Measurements from ENCODE around the gene CORO7.

Gene CORO7

GRCh38 chr16:4386951-4387565, 29.3 kb downstream of the CORO7 start:
- DNase-seq (ENCODE audit: low read depth): no peak
- no peak overlapping the region for H3K4me3 ChIP-seq (ENCODE audit: low read depth, low read length)
- TF ChIP-seq CTCF (IDR thresholded peaks at IDR 0.05; ENCODE audit: insufficient read depth, low read depth, low read length, missing control alignments): no peak

GRCh38 chr16:4386451-4386805, 30.0 kb downstream of the CORO7 start:
- DNase-seq (ENCODE audit: low read depth): no peak
- H3K4me3 ChIP-seq (ENCODE audit: low read depth, low read length): no peak overlapping the region
- TF ChIP-seq CTCF (IDR thresholded peaks at IDR 0.05; ENCODE audit: insufficient read depth, low read depth, low read length, missing control alignments): no peak

GRCh38 chr16:4385789-4386450, 30.5 kb downstream of the CORO7 start:
- no peak for DNase-seq (ENCODE audit: low read depth)
- TF ChIP-seq CTCF (IDR thresholded peaks at IDR 0.05; ENCODE audit: insufficient read depth, low read depth, low read length, missing control alignments): no peak
- no peak overlapping the region for H3K4me3 ChIP-seq (ENCODE audit: low read depth, low read length)

GRCh38 chr16:4385066-4385788, 31.2 kb downstream of the CORO7 start:
- no peak for TF ChIP-seq CTCF (IDR thresholded peaks at IDR 0.05; ENCODE audit: insufficient read depth, low read depth, low read length, missing control alignments)
- no peak for DNase-seq (ENCODE audit: low read depth)
- H3K4me3 ChIP-seq (ENCODE audit: low read depth, low read length): no peak overlapping the region

- TF ChIP-seq CTCF (IDR thresholded peaks at IDR 0.05; ENCODE audit: insufficient read depth, low read depth, low read length, missing control alignments): no peak
- H3K4me3 ChIP-seq (ENCODE audit: low read depth, low read length): no peak overlapping the region
- no peak for DNase-seq (ENCODE audit: low read depth)
These were observed 31.9 kb downstream of the CORO7 start for GRCh38 chr16:4384509-4384942.

GRCh38 chr16:4383591-4384444, 32.6 kb downstream of the CORO7 start:
- DNase-seq (ENCODE audit: low read depth): no peak
- no peak overlapping the region for H3K4me3 ChIP-seq (ENCODE audit: low read depth, low read length)
- TF ChIP-seq CTCF (IDR thresholded peaks at IDR 0.05; ENCODE audit: insufficient read depth, low read depth, low read length, missing control alignments): no peak
